H1 (cell line): Measurements from ENCODE around the gene LEKR1. TPM values are rescaled to one million over a fixed set of nuclear protein-coding genes. Genes with fewer than 3 reads are reported as not detected.

ENCODE experiments used
- ATF3 ChIP-seq: IDR thresholded peaks from 2 replicates; pipeline ENCODE4 v1.6.1; 2011; ENCODE audit warnings: low read depth, mild to moderate bottlenecking, low read length; ENCODE audit not compliant: insufficient read depth
- EP300 ChIP-seq, 2 experiments: IDR thresholded peaks; 1 replicate in 1 of 2; 2 replicates in 1 of 2; pipeline ENCODE4 v1.6.1; 2011 to 2012; ENCODE audit warnings: low read depth in 2 of 2, low read length in 2 of 2, mild to moderate bottlenecking in 2 of 2, borderline replicate concordance in 1 of 2, inconsistent platforms in 1 of 2, moderate library complexity in 1 of 2
- EZH2 ChIP-seq: fragments of 200-600 bp; sonication (generic); IDR thresholded peaks from 2 replicates; pipeline ENCODE4 v1.7.1; 2012; ENCODE audit warnings: low read depth, mild to moderate bottlenecking, moderate library complexity, low read length, inconsistent platforms; ENCODE audit not compliant: severe bottlenecking
- HDAC2 ChIP-seq, 2 experiments: fragments of 300-600 bp in 1 of 2; sonication (generic) in 1 of 2; IDR thresholded peaks; 2 replicates each; pipeline ENCODE4 v1.6.1; 2011 to 2012; ENCODE audit warnings: low read depth in 2 of 2, low read length in 2 of 2, mild to moderate bottlenecking in 2 of 2, moderate library complexity in 2 of 2, borderline replicate concordance in 1 of 2, inconsistent platforms in 1 of 2
- polyA plus RNA-seq, 7 experiments: library from polyadenylated mRNA; depleted of rRNA in 3 of 7; stranded (reverse) in 5 of 7; unstranded in 2 of 7; fragments of >200 nt in 5 of 7; fragments of 200-250 nt in 2 of 7; gene quantifications; 1 replicate in 5 of 7; 2 replicates in 1 of 7; 4 replicates in 1 of 7; pipeline versions ENCODE4 v1.2.1 to v1.2.3, GENCODE V29; 2011 to 2013; ENCODE audit warnings: missing spikeins in 2 of 7, mixed read lengths in 2 of 7
- total RNA-seq: library from RNA; stranded (reverse); fragmentation: NEBNext Ultra II Directional; extraction: Animal tissue kit (Norgen Biotek cat#: 25700); gene quantifications from 2 replicates; pipeline ENCODE4 v1.2.1, GENCODE V29; 2021
- TF ChIP-seq, protein P1 (sequence below): fragments of 300-600 bp; sonication (generic); IDR thresholded peaks from 2 replicates; pipeline ENCODE4 v1.7.1; 2012; ENCODE audit warnings: low read length, moderate library complexity, mild to moderate bottlenecking, inconsistent platforms; ENCODE audit not compliant: insufficient replicate concordance
- TF ChIP-seq, protein P2 (sequence below): IDR thresholded peaks from 2 replicates; pipeline ENCODE4 v1.6.1; 2011; ENCODE audit warnings: low read length, improper control_type of control experiment

The LEKR1 gene
- total and polyA plus RNA-seq, 2 of the 8 experiments (the other 6 are each of a cell fraction or from before 2014, with no cell fraction given), result 0.08 TPM; not detected in 1

- TF ChIP-seq, protein P1, sequence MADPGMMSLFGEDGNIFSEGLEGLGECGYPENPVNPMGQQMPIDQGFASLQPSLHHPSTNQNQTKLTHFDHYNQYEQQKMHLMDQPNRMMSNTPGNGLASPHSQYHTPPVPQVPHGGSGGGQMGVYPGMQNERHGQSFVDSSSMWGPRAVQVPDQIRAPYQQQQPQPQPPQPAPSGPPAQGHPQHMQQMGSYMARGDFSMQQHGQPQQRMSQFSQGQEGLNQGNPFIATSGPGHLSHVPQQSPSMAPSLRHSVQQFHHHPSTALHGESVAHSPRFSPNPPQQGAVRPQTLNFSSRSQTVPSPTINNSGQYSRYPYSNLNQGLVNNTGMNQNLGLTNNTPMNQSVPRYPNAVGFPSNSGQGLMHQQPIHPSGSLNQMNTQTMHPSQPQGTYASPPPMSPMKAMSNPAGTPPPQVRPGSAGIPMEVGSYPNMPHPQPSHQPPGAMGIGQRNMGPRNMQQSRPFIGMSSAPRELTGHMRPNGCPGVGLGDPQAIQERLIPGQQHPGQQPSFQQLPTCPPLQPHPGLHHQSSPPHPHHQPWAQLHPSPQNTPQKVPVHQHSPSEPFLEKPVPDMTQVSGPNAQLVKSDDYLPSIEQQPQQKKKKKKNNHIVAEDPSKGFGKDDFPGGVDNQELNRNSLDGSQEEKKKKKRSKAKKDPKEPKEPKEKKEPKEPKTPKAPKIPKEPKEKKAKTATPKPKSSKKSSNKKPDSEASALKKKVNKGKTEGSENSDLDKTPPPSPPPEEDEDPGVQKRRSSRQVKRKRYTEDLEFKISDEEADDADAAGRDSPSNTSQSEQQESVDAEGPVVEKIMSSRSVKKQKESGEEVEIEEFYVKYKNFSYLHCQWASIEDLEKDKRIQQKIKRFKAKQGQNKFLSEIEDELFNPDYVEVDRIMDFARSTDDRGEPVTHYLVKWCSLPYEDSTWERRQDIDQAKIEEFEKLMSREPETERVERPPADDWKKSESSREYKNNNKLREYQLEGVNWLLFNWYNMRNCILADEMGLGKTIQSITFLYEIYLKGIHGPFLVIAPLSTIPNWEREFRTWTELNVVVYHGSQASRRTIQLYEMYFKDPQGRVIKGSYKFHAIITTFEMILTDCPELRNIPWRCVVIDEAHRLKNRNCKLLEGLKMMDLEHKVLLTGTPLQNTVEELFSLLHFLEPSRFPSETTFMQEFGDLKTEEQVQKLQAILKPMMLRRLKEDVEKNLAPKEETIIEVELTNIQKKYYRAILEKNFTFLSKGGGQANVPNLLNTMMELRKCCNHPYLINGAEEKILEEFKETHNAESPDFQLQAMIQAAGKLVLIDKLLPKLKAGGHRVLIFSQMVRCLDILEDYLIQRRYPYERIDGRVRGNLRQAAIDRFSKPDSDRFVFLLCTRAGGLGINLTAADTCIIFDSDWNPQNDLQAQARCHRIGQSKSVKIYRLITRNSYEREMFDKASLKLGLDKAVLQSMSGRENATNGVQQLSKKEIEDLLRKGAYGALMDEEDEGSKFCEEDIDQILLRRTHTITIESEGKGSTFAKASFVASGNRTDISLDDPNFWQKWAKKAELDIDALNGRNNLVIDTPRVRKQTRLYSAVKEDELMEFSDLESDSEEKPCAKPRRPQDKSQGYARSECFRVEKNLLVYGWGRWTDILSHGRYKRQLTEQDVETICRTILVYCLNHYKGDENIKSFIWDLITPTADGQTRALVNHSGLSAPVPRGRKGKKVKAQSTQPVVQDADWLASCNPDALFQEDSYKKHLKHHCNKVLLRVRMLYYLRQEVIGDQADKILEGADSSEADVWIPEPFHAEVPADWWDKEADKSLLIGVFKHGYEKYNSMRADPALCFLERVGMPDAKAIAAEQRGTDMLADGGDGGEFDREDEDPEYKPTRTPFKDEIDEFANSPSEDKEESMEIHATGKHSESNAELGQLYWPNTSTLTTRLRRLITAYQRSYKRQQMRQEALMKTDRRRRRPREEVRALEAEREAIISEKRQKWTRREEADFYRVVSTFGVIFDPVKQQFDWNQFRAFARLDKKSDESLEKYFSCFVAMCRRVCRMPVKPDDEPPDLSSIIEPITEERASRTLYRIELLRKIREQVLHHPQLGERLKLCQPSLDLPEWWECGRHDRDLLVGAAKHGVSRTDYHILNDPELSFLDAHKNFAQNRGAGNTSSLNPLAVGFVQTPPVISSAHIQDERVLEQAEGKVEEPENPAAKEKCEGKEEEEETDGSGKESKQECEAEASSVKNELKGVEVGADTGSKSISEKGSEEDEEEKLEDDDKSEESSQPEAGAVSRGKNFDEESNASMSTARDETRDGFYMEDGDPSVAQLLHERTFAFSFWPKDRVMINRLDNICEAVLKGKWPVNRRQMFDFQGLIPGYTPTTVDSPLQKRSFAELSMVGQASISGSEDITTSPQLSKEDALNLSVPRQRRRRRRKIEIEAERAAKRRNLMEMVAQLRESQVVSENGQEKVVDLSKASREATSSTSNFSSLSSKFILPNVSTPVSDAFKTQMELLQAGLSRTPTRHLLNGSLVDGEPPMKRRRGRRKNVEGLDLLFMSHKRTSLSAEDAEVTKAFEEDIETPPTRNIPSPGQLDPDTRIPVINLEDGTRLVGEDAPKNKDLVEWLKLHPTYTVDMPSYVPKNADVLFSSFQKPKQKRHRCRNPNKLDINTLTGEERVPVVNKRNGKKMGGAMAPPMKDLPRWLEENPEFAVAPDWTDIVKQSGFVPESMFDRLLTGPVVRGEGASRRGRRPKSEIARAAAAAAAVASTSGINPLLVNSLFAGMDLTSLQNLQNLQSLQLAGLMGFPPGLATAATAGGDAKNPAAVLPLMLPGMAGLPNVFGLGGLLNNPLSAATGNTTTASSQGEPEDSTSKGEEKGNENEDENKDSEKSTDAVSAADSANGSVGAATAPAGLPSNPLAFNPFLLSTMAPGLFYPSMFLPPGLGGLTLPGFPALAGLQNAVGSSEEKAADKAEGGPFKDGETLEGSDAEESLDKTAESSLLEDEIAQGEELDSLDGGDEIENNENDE, result no peak
- TF ChIP-seq HDAC2 (IDR thresholded peaks at IDR 0.05; ENCODE audit: borderline replicate concordance in 1 of 2, low read depth in 2 of 2, low read length in 2 of 2) (no peak), ATF3 (no peak), EP300 (IDR thresholded peaks at IDR 0.05; ENCODE audit: borderline replicate concordance in 1 of 2, low read depth in 2 of 2, low read length in 2 of 2) (no peak), EZH2 (no peak)
- TF ChIP-seq, protein P2, sequence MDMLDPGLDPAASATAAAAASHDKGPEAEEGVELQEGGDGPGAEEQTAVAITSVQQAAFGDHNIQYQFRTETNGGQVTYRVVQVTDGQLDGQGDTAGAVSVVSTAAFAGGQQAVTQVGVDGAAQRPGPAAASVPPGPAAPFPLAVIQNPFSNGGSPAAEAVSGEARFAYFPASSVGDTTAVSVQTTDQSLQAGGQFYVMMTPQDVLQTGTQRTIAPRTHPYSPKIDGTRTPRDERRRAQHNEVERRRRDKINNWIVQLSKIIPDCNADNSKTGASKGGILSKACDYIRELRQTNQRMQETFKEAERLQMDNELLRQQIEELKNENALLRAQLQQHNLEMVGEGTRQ, result no peak
Observed at GRCh38 chr3:156843071-156843808, 17.1 kb downstream of the LEKR1 start (continued).
